K562 (cell line): Measurements from ENCODE around the gene LASP1. TPM values are rescaled to one million over a fixed set of nuclear protein-coding genes. Genes with fewer than 3 reads are reported as not detected.

Experiments
- ATAC-seq: fragments of 200-7000 bp; cut with Tn5 transposase; 3 replicates; pipeline ENCODE4 v1.9.1; 2020; ENCODE audit warnings: moderate library complexity
- BruUV-seq: library from RNA; stranded (reverse); fragments of 400-500 nt; replicated peaks from 2 replicates; lab custom pipeline; 2021; lab: Mats Ljungman, UMichigan
- CTCF ChIA-PET: fragments of 300-600 bp; formaldehyde crosslinking; extraction: SDS; loops from one replicate; lab custom pipeline; 2021; ENCODE audit warnings: low intra/inter-chr PET ratio; lab: Yijun Ruan, JAX
- POLR2A ChIA-PET: fragments of 300-600, 350-650 bp; sonication (Branson Sonifier 250); formaldehyde crosslinking; extraction: SDS; loops from one replicate; lab custom pipeline; 2021; ENCODE audit warnings: antibody characterized with exemption, inconsistent platforms; lab: Yijun Ruan, JAX
- DNase-seq, 4 experiments: peaks; one replicate each; pipeline versions ENCODE4 v3.0.0 to v3.0.0-alpha.2; 2011 to 2018; ENCODE audit warnings: low spot score in 3 of 4, mixed read lengths in 3 of 4; ENCODE audit errors: extremely low read depth in 1 of 4
- FAIRE-seq: peaks from 2 replicates; lab custom pipeline; 2011; peaks lifted over from hg19 to GRCh38; lab: Jason Lieb, UNC
- H2AFZ ChIP-seq: 2 replicates; pipeline ENCODE4 v1.6.0; 2011; ENCODE audit warnings: low read depth, low read length, control low read depth, inconsistent platforms
- H3K27ac ChIP-seq: fragments of 200-600 bp; 3 replicates; pipeline ENCODE4 v1.8.0; 2011; ENCODE audit warnings: low read depth, mild to moderate bottlenecking, control low read depth, inconsistent platforms, low read length, moderate library complexity, mixed read lengths; ENCODE audit errors: extremely low read depth
- H3K27me3 ChIP-seq, 2 experiments: fragments of 300-600 bp in 1 of 2; 2 replicates in 1 of 2; 3 replicates in 1 of 2; pipeline versions ENCODE4 v1.6.0 to v1.8.0; 2011; ENCODE audit warnings: inconsistent platforms in 2 of 2, low read length in 2 of 2, mild to moderate bottlenecking in 1 of 2, mixed read lengths in 1 of 2, moderate library complexity in 1 of 2; ENCODE audit not compliant: control insufficient read depth in 2 of 2, insufficient read depth in 2 of 2
- H3K36me3 ChIP-seq: fragments of 300-600 bp; 3 replicates; pipeline ENCODE4 v1.8.0; 2011; ENCODE audit warnings: mild to moderate bottlenecking, low read length, inconsistent platforms; ENCODE audit not compliant: control insufficient read depth, insufficient read depth
- H3K4me1 ChIP-seq, 2 experiments: fragments of 200-600 bp in 1 of 2; replicated peaks in 1 of 2; 2 replicates in 1 of 2; 3 replicates in 1 of 2; pipeline versions ENCODE4 v1.5.1 to v1.8.0; 2011; ENCODE audit warnings: inconsistent platforms in 2 of 2, low read length in 2 of 2, mild to moderate bottlenecking in 1 of 2, mixed read lengths in 1 of 2, moderate library complexity in 1 of 2; ENCODE audit not compliant: control insufficient read depth in 2 of 2, insufficient read depth in 2 of 2
- H3K4me2 ChIP-seq: 2 replicates; pipeline ENCODE4 v1.6.1; 2011; ENCODE audit warnings: low read length, control low read depth, inconsistent platforms, mixed read lengths; ENCODE audit not compliant: insufficient read depth
- H3K4me3 ChIP-seq: fragments of 200-600 bp; sonication (generic), shearing (Covaris generic); 2 replicates; pipeline ENCODE4 v1.5.1; 2016; ENCODE audit warnings: control low read depth, inconsistent platforms
- H3K79me2 ChIP-seq: fragments of 200-600 bp; 3 replicates; pipeline ENCODE4 v1.8.0; 2011; ENCODE audit warnings: low read length, inconsistent platforms; ENCODE audit not compliant: control insufficient read depth, insufficient read depth
- H3K9ac ChIP-seq, 2 experiments: 2 replicates each; pipeline versions ENCODE4 v1.6.0 to v1.6.1; 2011; ENCODE audit warnings: low read depth in 2 of 2, low read length in 2 of 2, control low read depth in 1 of 2, inconsistent platforms in 1 of 2, mild to moderate bottlenecking in 1 of 2, mixed read lengths in 1 of 2; ENCODE audit not compliant: insufficient read depth in 1 of 2
- H3K9me1 ChIP-seq: one replicate; pipeline ENCODE4 v1.6.0; 2011; ENCODE audit warnings: inconsistent platforms, mild to moderate bottlenecking, low read length, moderate library complexity; ENCODE audit not compliant: control insufficient read depth, insufficient read depth
- H3K9me3 ChIP-seq: replicated peaks from 2 replicates; pipeline ENCODE4 v1.5.1; 2011; ENCODE audit warnings: low read depth, low read length, inconsistent platforms; ENCODE audit not compliant: control insufficient read depth, insufficient read depth
- H4K20me1 ChIP-seq: replicated peaks from 2 replicates; pipeline ENCODE4 v1.6.1; 2011; ENCODE audit warnings: low read length, inconsistent platforms, mixed read lengths; ENCODE audit not compliant: control insufficient read depth, insufficient read depth
- ETV6 ChIP-seq, 3 experiments: fragments of 150-350 bp in 1 of 3; sonication (generic) in 1 of 3; formaldehyde crosslinking in 1 of 3; IDR thresholded peaks; 2 replicates each; pipeline versions ENCODE4 v1.6.1 to v1.8.0; 2014 to 2022; ENCODE audit warnings: borderline replicate concordance in 2 of 3, low read depth in 2 of 3, antibody characterized with exemption in 1 of 3, low read length in 1 of 3, mild to moderate bottlenecking in 1 of 3, missing genetic modification reagents in 1 of 3
- FOXK1 ChIP-seq: sonication (generic); formaldehyde crosslinking; IDR thresholded peaks from 2 replicates; pipeline ENCODE4 v1.8.0; 2022; ENCODE audit warnings: missing genetic modification reagents, mild to moderate bottlenecking, borderline replicate concordance
- NFIC ChIP-seq: fragments of 450-650 bp; IDR thresholded peaks from 2 replicates; pipeline ENCODE4 v1.6.1; 2017; ENCODE audit warnings: mild to moderate bottlenecking, inconsistent platforms
- NR4A1 ChIP-seq, 2 experiments: fragments of 250-450 bp in 1 of 2; fragments of 450-650 bp in 1 of 2; sonication (Bioruptor Pico) in 1 of 2; IDR thresholded peaks; 2 replicates each; pipeline versions ENCODE4 v1.4.0 to v1.6.1; 2016 to 2020; ENCODE audit warnings: mild to moderate bottlenecking in 2 of 2, missing compliant biosample characterization in 1 of 2, missing genetic modification characterization in 1 of 2, moderate library complexity in 1 of 2
- POLR2AphosphoS5 ChIP-seq: IDR thresholded peaks from 2 replicates; pipeline ENCODE4 v1.6.1; 2011; ENCODE audit warnings: mild to moderate bottlenecking, low read depth, low read length, moderate library complexity; ENCODE audit not compliant: control insufficient read depth, insufficient read depth
- RUNX1 ChIP-seq: sonication (generic); IDR thresholded peaks from 2 replicates; pipeline ENCODE4 v1.6.1; 2016; ENCODE audit warnings: antibody characterized with exemption, low read depth
- SIRT6 ChIP-seq: IDR thresholded peaks from one replicate; pipeline ENCODE4 v1.6.1; 2012; ENCODE audit warnings: low read depth, mild to moderate bottlenecking, control low read depth, inconsistent platforms, low read length, moderate library complexity
- SMC3 ChIP-seq: conservative IDR thresholded peaks from 2 replicates; pipeline ENCODE4 v1.6.1; 2011; ENCODE audit warnings: low read depth, low read length, improper control_type of control experiment; ENCODE audit not compliant: insufficient read depth
- XRCC5 ChIP-seq: fragments of 200-400 bp; formaldehyde crosslinking; IDR thresholded peaks from 2 replicates; pipeline ENCODE4 v1.6.1; 2017; ENCODE audit warnings: low read depth, mild to moderate bottlenecking, low read length
- ZNF316 ChIP-seq: fragments of 450-650 bp; IDR thresholded peaks from 2 replicates; pipeline ENCODE4 v1.6.1; 2016
- WGBS: fragments of 100-300 bp; shearing (Covaris generic); methylation state at CpG from one replicate; pipeline ENCODE4 v1.1.6; 2016; ENCODE audit warnings: low coverage, mixed read lengths; ENCODE audit not compliant: insufficient coverage; ENCODE audit errors: missing lambda C conversion rate; 5-methylcytosine and 5-hydroxymethylcytosine counted together
- in situ Hi-C: fragments of 300-500 bp; cut with MboI; formaldehyde crosslinking; loops from 4 replicates; pipeline ENCODE4 v1.15.0; 2018; ENCODE audit warnings: inconsistent platforms, mixed read lengths
- intact Hi-C: fragments of 100-400 bp; cut with micrococcal nuclease; formaldehyde crosslinking; loops from 2 replicates; pipeline ENCODE4 v1.14.2; 2022
- polyA plus RNA-seq, 8 experiments: library from polyadenylated mRNA; depleted of rRNA in 4 of 8; stranded (reverse) in 5 of 8; unstranded in 3 of 8; fragments of >200 nt; fragmentation: Nextera tagmentation in 2 of 8; fragmentation: Illumina TruSeq in 1 of 8; extraction: Ambion mirVana in 2 of 8; extraction: Trizol in 1 of 8; gene quantifications; 2 replicates each; pipeline versions ENCODE4 v1.2.1 to v1.2.3, GENCODE V29; 2011 to 2014; ENCODE audit warnings: inconsistent platforms in 1 of 8, missing spikeins in 1 of 8
- total RNA-seq, 7 experiments: library from RNA; depleted of rRNA in 6 of 7; stranded (reverse); fragments of >200 nt in 6 of 7; fragmentation: Illumina TruSeq in 2 of 7; extraction: Trizol in 2 of 7; gene quantifications; 2 replicates each; pipeline versions ENCODE4 v1.2.1 to v1.2.3, GENCODE V29; 2011 to 2021; ENCODE audit warnings: low replicate concordance in 1 of 7
- TF ChIP-seq, protein P1 (sequence below): sonication (generic); formaldehyde crosslinking; IDR thresholded peaks from 2 replicates; pipeline ENCODE4 v1.8.1; 2023; ENCODE audit warnings: mild to moderate bottlenecking, missing genetic modification reagents, moderate library complexity
- TF ChIP-seq, protein P2 (sequence below), 2 experiments: IDR thresholded peaks in 1 of 2; conservative IDR thresholded peaks in 1 of 2; 2 replicates each; pipeline ENCODE4 v1.6.1; 2016; ENCODE audit warnings: low read depth in 2 of 2, mild to moderate bottlenecking in 1 of 2, missing compliant biosample characterization in 1 of 2, missing genetic modification characterization in 1 of 2, moderate library complexity in 1 of 2
- TF ChIP-seq, protein P3 (sequence below), 2 experiments: IDR thresholded peaks; 2 replicates each; pipeline ENCODE4 v1.6.1; 2011; ENCODE audit warnings: borderline replicate concordance in 1 of 2, control low read depth in 1 of 2, low read depth in 1 of 2, low read length in 1 of 2, mild to moderate bottlenecking in 1 of 2, mixed read lengths in 1 of 2, moderate library complexity in 1 of 2; ENCODE audit not compliant: insufficient read depth in 1 of 2, insufficient read length in 1 of 2, poor library complexity in 1 of 2, severe bottlenecking in 1 of 2; ENCODE audit errors: extremely low read depth in 1 of 2

Gene LASP1
- total and polyA plus RNA-seq, 9 of the 15 experiments (the other 6 are each of a cell fraction or from before 2014, with no cell fraction given), result 23.0 to 125 (median 55.3) TPM

DNA sequence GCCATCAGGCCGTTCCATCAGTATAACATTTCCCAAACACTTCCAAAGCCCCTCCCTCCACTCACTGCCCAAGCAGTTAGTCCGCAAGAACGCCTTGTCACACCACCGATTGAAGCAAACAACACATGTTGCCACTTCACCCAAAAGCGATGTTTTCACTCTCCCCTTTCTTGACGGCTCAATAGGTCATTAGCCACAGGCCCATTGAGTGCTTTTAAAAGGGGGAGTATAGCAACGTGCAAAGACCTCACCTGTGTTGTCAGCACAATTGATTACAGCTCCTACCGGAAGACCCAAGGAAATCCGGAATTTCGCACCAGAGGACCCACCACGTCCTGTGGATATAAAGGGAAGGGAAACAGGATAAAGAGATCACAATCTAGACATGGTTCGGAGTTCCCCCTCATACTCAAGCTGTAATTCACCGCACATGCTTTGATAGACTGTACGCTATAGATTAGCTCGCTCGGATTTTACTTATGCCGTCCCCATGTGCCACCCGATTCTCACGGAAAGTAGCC is 17.0 kb upstream of the LASP1 start:
- Histone ChIP-seq H3K27me3 (no peaks in the 10 kb centered on the region), H4K20me1 (peaks cover 32% of the 10 kb centered on the region), H3K4me2 (peak overlapping the region; percentile 99), H3K9ac (peak overlapping the region; percentile 94 to 98), H3K9me1 (peaks cover 9% of the 10 kb centered on the region), H3K36me3 (peaks cover 54% of the 10 kb centered on the region), H3K27ac (peak overlapping the region; percentile 93), H3K79me2 (peaks cover 51% of the 10 kb centered on the region), H3K4me1 (peaks cover 8 to 18% of the 10 kb centered on the region in 2 experiments), H2AFZ (no peak overlapping the region), H3K4me3 (peak overlapping the region; percentile 82), H3K9me3 (no peaks in the 10 kb centered on the region)
- WGBS, result under 1% methylated on average over 19 of the region's 19 CpGs
- ATAC-seq (peak; percentile 23), DNase-seq (peak in 3 of 4 experiments; percentile 31 to 49 (median 40)), FAIRE-seq (peak; percentile 59)
- intact Hi-C loops, result loop anchor here (5.0 kb wide), 1 partner anchor 101 kb away; the partner anchor contains the start of gene PSMB3
- ChIA-PET POLR2A (interaction anchor here (0.9 to 5.8 kb wide), 13 partner anchors 8 to 162 kb away, joined by 3 to 70 read pairs (median 8); partner anchors contain the start of genes CWC25, LASP1 and PSMB3), CTCF (no interaction called here)
- no TSS peak for BruUV-seq
- in situ Hi-C loops, result no loop called here
- TF ChIP-seq XRCC5 (0 out of 2 replicates have a peak, but pooled peaks have one; percentile 23), SIRT6 (peak; percentile 30), SMC3 (no peak), POLR2AphosphoS5 (peak; percentile 23; the same call in 1 of the 2 replicates), NFIC (0 out of 2 replicates have a peak, but pooled peaks have one; percentile 4), ZNF316 (0 out of 2 replicates have a peak, but pooled peaks have one; percentile 30), FOXK1 (peak; percentile 33; the same call in 1 of the 2 replicates), NR4A1 (CRISPR knock-in tag; IDR thresholded peaks at IDR 0.05) (no peak), NR4A1 (tag; IDR thresholded peaks at IDR 0.05) (no peak), RUNX1 (peak; percentile 23; the same call in 1 of the 2 replicates), ETV6 (IDR thresholded peaks at IDR 0.05; ENCODE audit: borderline replicate concordance in 1 of 2, low read depth in 2 of 2, low read length in 1 of 2) (no peak), ETV6 (CRISPR knock-in tag; IDR thresholded peaks at IDR 0.05; ENCODE audit: borderline replicate concordance) (0 out of 2 replicates have a peak, but pooled peaks have one; percentile 46)
- TF ChIP-seq, protein P1, sequence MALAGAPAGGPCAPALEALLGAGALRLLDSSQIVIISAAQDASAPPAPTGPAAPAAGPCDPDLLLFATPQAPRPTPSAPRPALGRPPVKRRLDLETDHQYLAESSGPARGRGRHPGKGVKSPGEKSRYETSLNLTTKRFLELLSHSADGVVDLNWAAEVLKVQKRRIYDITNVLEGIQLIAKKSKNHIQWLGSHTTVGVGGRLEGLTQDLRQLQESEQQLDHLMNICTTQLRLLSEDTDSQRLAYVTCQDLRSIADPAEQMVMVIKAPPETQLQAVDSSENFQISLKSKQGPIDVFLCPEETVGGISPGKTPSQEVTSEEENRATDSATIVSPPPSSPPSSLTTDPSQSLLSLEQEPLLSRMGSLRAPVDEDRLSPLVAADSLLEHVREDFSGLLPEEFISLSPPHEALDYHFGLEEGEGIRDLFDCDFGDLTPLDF (CRISPR knock-in tag), result 0 out of 2 replicates have a peak, but pooled peaks have one; percentile 21
- TF ChIP-seq, protein P2, sequence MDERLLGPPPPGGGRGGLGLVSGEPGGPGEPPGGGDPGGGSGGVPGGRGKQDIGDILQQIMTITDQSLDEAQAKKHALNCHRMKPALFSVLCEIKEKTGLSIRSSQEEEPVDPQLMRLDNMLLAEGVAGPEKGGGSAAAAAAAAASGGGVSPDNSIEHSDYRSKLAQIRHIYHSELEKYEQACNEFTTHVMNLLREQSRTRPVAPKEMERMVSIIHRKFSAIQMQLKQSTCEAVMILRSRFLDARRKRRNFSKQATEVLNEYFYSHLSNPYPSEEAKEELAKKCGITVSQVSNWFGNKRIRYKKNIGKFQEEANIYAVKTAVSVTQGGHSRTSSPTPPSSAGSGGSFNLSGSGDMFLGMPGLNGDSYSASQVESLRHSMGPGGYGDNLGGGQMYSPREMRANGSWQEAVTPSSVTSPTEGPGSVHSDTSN (CRISPR knock-in tag; IDR thresholded peaks at IDR 0.05; ENCODE audit: low read depth), result no peak
- TF ChIP-seq, protein P2 (tag; conservative IDR thresholded peaks at IDR 0.05; ENCODE audit: low read depth), result 0 out of 2 replicates have a peak, but pooled peaks have one; percentile 6
- TF ChIP-seq, protein P3, sequence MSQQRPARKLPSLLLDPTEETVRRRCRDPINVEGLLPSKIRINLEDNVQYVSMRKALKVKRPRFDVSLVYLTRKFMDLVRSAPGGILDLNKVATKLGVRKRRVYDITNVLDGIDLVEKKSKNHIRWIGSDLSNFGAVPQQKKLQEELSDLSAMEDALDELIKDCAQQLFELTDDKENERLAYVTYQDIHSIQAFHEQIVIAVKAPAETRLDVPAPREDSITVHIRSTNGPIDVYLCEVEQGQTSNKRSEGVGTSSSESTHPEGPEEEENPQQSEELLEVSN (IDR thresholded peaks at IDR 0.05; ENCODE audit: borderline replicate concordance in 1 of 2, extremely low read depth in 1 of 2, insufficient read depth in 1 of 2, insufficient read length in 1 of 2, low read depth in 1 of 2, low read length in 1 of 2, poor library complexity in 1 of 2, severe bottlenecking in 1 of 2), result no peak
